HG02938 (cell line): Measurements from ENCODE around the gene VASN.
"Not testable (repeated sequence)": the region's sequence is repeated elsewhere in the genome, so short reads cannot be mapped to it uniquely, and the experiment has no call there.

Experiments
- ATAC-seq: cut with Tn5 transposase; IDR thresholded peaks from one replicate; pipeline ENCODE4 v1.9.1; 2021; ENCODE audit warnings: mild to moderate bottlenecking, moderate library complexity; ENCODE audit not compliant: unreplicated experiment

Gene VASN

GRCh38 chr16:4336701-4337539 is 34.7 kb upstream of the VASN start:
- ATAC-seq = no peak

GRCh38 chr16:4337540-4338088 is 34.0 kb upstream of the VASN start:
- no peak for ATAC-seq

GRCh38 chr16:4338125-4338582 is 33.5 kb upstream of the VASN start:
- ATAC-seq = no peak

DNA sequence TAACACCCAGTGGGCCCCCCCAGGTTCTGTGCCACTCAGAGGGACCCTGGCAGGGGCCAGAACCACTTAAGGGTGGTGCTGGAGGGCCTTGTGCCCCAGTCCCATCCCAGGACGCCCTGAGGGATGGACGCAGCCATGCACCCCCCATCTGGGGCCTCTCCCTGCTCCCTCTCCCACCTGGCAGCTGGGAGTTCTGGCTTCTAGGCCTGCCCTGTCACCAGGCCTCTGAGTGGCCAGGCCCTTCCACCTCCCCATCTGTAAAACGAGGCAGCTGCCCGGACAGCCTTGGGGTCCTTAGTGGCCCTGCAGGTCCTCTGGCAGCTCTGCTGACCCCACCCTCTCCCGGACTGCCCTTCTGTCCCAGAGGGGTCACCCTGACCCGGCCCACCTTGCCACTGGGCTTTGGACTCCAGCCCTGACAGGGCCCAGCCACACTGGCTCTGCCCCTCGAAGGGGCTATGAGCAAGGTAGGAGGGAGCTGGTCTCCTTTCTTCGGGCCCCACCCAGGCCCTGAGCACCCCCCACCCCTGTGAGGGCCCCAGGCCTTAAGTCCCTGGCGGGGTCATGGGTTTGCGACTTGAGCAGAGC is 32.8 kb upstream of the VASN start:
- ATAC-seq = no peak

GRCh38 chr16:4339455-4339854 is 32.2 kb upstream of the VASN start:
- no peak for ATAC-seq

DNA sequence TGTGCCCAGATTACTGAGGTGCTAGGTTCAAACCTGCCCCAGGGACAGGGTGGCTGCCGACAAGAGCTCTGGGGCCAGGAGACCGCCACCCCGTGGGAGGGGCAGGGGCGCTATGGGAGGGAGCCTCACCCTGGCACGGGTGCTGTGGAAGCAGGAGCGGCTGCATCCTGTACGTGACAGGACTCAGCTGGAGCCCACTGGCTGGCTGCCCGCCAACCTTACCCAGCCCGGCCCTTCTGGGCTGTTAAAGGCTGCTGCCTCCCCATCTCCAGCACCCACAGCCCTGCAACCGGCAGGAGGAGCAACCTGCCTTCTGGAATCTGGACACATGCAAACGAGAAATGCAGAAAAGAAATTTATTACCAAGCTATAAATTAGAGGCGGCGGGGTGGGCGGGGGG is 31.7 kb upstream of the VASN start:
- ATAC-seq = no peak

GRCh38 chr16:4340443-4340842 is 31.2 kb upstream of the VASN start:
- no peak for ATAC-seq

DNA sequence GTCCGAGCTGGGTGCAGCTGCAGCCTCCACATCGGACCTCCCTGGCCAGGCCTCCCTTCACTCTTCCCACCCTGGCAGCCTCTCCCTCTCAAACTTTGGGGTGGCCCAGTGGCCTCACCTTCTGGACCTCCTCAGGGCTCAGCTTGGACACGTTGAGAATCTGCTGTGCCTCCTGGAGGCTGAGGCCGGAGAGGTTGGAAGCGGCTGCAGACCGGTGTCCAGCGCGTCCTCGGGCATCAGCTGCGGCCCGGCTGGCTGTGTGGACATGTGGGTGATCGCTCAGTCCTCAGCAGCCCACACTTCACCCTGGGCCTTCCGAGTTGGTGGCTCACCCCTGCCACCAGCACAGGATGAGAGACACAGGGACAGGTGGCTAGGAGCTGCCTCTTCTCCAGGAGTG is 30.4 kb upstream of the VASN start:
- no peak for ATAC-seq

DNA sequence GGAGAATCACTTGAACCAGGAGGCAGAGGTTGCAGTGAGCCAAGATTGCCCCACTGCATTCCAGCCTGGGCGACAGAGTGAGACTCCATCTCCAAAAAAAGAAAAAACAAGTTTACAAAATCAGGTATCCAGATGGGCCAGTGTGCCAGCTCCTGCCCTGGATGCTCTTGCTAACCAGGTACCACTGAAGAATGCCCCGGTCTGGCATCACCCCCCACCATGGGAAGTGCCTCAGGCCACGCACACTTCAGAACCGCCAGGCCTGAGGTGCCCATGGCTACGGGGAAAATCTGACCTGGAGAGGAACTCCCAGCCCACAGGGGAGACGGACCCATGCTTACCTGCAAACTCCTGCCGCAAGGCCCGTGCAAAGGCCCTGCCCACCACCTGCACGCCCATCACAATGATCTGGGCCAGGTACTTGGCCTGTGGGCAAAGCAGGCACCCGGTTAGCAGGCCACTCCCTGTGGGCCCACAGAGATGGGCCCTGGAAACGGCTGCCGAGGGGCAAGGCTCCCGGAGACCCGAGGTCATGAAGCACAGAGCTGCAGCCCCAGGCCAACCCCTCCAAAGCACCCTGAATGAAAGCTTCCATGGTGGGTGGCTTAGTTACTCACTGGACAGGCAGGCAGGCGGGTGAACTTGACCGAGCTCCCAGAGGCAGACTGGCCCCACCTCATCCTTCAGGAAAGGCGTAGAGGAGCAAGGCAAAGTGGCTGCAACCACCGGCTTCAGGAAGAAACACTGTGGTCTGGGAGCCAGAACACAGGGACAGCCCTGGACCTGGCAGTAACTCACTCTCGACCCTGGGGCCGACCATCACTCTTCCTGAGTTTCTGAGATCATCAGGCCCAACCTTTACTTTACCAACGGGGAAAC is 28.5 kb upstream of the VASN start:
- no peak for ATAC-seq

- ATAC-seq = not testable (repeated sequence)
These were observed 27.2 kb upstream of the VASN start for GRCh38 chr16:4344300-4344982.

GRCh38 chr16:4344983-4345835 is 26.4 kb upstream of the VASN start:
- ATAC-seq = no peak

- ATAC-seq = no peak
These were observed 25.5 kb upstream of the VASN start for GRCh38 chr16:4345836-4346781.

GRCh38 chr16:4347010-4347409 is 24.6 kb upstream of the VASN start:
- ATAC-seq = no peak

DNA sequence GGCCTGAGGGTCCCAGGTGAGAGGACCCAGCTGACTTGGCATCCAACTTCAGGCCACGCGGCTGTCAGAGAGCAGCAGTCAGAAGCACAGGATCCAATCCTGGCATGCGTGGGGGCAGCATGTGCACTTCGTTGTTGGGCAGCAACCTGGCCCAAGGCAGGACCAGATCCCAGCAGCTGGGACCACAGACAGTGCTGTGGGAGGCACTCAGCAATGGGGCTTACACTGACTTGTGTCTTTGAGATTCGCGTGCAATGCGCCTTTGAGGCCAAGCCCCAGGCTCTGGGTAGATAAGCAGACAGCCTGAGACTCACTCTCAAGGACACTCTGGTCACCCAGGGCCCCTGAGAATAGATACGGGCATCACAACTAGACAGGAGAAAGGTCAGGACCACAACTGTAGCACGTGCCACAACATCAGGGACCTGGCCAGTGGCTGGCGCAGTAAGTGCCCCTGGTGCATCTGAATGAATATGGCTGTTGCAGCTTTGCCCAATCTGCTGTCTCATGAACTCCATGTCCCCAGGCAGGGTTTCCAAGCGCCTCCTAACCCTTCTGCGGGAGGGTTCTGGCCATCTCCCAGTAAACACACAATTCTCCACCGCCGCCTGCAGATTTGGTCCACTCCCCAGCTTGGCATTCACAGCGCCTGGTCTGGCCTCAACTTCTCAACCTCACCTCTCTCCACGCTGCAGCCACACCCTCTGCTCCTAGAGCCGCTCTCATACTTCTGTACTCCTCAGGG is 23.7 kb upstream of the VASN start:
- ATAC-seq = no peak

- ATAC-seq = no peak
These were observed 22.3 kb upstream of the VASN start for GRCh38 chr16:4349332-4349731.

GRCh38 chr16:4350365-4350786 is 21.3 kb upstream of the VASN start:
- ATAC-seq = no peak

GRCh38 chr16:4350787-4351659 is 20.6 kb upstream of the VASN start, which contains the start of gene PAM16:
PAM16 (minus strand) TSS chr16:4351321; CDS start chr16:4351234, 87 bp downstream.
- peak; percentile 92 for ATAC-seq
